ENCODE results near the gene CTTNBP2NL. TPM values are rescaled to one million over a fixed set of nuclear protein-coding genes. Genes with fewer than 3 reads are reported as not detected.
A peak's percentile ranks its signal among the peaks of the same experiment; 100 is the strongest.

CTTNBP2NL gene
- total RNA-seq, 4 donors from 2014 or later: 53.5 to 66.6 (median 59.6) TPM

DNA sequence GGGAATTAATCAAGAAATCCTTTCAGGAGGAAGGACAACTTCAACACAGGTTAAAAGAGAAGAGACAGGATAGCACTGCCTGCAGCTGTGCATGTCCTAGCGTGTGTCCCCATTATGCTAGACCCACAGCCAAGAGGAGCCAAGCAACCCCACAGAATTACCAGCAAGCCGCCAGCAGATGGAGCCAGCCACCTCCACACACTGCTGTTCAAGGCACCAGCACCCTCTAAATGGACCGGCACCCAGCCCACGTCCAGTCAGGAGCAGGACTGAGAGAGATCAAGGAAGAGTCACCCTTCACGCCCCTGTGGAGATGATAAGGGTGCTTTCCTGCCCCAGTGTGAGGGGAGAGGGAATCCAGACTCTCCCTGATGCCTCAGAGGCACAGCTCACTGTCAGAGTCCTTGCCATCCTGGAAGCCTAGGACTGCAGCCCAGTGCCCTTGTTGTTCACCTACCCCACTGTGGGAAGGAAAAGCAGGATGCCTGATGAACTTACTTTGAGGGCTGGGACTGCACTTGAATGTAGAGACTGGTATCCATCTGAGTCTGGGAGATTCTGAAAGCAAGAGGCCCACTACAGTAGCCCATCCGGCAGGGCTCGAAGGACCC lies 37.1 kb upstream of the CTTNBP2NL start:
- intact Hi-C loops (cut with DNase I; ENCODE audit: low total_unique reads): no loop called here
- WGBS, 2 donors: 34 to 37% methylated on average over 6 to 7 of the region's 7 CpGs
- H3K4me3 ChIP-seq (ENCODE audit: low read depth, poor library complexity, severe bottlenecking): no peak overlapping the region
- DNase-seq (ENCODE audit: low spot score in 2 of 2): peak; percentile 86 to 96
- no peak for TF ChIP-seq POLR2A (IDR thresholded peaks at IDR 0.05)
- TF ChIP-seq, protein P1, sequence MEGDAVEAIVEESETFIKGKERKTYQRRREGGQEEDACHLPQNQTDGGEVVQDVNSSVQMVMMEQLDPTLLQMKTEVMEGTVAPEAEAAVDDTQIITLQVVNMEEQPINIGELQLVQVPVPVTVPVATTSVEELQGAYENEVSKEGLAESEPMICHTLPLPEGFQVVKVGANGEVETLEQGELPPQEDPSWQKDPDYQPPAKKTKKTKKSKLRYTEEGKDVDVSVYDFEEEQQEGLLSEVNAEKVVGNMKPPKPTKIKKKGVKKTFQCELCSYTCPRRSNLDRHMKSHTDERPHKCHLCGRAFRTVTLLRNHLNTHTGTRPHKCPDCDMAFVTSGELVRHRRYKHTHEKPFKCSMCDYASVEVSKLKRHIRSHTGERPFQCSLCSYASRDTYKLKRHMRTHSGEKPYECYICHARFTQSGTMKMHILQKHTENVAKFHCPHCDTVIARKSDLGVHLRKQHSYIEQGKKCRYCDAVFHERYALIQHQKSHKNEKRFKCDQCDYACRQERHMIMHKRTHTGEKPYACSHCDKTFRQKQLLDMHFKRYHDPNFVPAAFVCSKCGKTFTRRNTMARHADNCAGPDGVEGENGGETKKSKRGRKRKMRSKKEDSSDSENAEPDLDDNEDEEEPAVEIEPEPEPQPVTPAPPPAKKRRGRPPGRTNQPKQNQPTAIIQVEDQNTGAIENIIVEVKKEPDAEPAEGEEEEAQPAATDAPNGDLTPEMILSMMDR (IDR thresholded peaks at IDR 0.05): peak in 1 of 3 donors; percentile 32

DNA sequence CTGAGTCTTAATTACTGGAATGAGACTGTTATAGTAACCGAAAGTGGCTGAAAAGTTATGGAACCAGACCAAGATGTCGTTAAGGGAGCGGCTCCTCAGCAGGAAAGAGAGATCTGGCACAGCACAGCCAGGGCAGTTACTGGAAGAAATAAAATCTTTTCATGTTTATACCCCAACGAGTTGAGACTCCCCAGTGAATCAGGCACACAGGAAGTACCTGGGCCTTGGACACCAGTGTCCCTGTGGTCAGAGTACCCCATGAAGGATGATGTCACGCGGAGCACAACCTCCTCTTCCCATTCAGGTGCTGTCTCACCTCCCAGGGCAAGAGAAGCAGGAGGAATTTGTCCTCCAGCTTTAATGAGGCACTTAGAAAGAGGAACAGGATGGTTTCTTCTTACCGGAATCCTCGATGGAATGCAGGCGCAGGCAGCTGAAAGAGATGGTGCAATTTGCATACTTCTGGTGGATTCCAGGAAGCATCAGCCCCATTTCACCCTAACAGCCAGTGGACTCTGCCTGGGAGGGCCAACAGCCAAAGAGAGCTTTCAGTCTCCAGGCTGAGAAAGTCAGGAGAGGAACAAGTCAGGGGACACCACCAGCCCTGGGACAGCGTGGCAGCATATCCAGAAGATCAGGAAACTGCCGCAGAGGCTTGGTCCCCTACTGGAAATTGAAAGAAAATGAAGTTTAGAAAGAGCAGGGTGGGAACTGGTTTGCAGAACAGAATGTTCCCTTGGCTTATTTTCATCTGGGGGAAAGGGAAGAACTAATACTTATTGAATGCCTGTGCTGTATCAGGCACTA lies 35.9 kb upstream of the CTTNBP2NL start:
- 15 to 26% methylated on average over 11 of the region's 11 CpGs for WGBS, 2 donors
- peak; percentile 80 to 95 for DNase-seq (ENCODE audit: low spot score in 2 of 2)
- no peak overlapping the region for H3K4me3 ChIP-seq (ENCODE audit: low read depth, poor library complexity, severe bottlenecking)

DNA sequence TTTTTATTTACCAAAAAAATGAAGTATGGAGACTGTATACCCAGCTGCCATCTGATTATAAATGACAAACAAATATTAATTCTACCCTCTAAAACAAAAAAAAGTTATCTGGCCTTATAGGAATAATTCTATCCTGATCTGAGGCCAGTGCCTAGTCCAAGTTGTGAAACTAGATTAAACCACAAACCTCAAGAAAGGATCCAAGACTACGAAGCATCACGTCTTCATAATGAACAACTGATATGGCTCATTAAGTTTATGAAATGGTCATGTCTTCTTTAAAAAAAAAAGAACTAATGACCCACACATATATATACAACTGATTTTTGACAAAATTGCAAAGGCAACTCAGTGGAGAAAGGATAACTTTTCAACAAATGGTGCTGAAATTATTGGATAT lies 32.4 kb upstream of the CTTNBP2NL start:
- intact Hi-C loops (cut with DNase I; ENCODE audit: low total_unique reads): no loop called here
- no peak for DNase-seq (ENCODE audit: low spot score in 2 of 2)
- no peak overlapping the region for H3K4me3 ChIP-seq (ENCODE audit: low read depth, poor library complexity, severe bottlenecking)
- WGBS, 2 donors: 67 to 77% methylated on average over 2 of the region's 2 CpGs
- no peak for TF ChIP-seq POLR2A (IDR thresholded peaks at IDR 0.05)
- TF ChIP-seq, protein P1 (IDR thresholded peaks at IDR 0.05): no peak

More for the DNA sequence above, 35.9 kb upstream of the CTTNBP2NL start:
- TF ChIP-seq, protein P1 (IDR thresholded peaks at IDR 0.05): no peak
- TF ChIP-seq POLR2A (IDR thresholded peaks at IDR 0.05): no peak
- intact Hi-C loops (cut with DNase I; ENCODE audit: low total_unique reads): no loop called here

DNA sequence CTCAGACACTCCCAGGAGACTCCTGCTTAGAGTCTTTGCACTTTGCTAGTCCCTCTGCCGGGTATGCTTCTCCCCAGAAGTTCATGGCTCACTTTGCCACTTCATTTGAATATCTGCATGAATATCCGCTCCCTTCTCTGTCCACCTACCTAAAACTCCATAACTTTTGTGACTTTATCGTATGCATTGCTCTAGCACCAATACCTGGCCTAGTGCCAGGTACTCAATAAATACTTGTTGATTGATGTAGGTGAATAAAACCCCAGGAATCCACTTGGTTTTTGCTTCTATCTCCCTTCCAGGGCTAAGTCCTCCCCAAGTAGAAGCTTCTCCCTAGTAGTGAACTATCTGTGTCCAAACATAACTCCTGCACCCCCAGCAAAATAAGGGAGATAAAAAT lies 27.8 kb upstream of the CTTNBP2NL start:
- intact Hi-C loops (cut with DNase I; ENCODE audit: low total_unique reads): no loop called here
- TF ChIP-seq POLR2A (IDR thresholded peaks at IDR 0.05): no peak
- TF ChIP-seq, protein P1 (IDR thresholded peaks at IDR 0.05): no peak
- WGBS, 2 donors: 75 to 81% methylated on average over 3 of the region's 3 CpGs
- no peak for DNase-seq (ENCODE audit: low spot score in 2 of 2)
- H3K4me3 ChIP-seq (ENCODE audit: low read depth, poor library complexity, severe bottlenecking): no peak overlapping the region

DNA sequence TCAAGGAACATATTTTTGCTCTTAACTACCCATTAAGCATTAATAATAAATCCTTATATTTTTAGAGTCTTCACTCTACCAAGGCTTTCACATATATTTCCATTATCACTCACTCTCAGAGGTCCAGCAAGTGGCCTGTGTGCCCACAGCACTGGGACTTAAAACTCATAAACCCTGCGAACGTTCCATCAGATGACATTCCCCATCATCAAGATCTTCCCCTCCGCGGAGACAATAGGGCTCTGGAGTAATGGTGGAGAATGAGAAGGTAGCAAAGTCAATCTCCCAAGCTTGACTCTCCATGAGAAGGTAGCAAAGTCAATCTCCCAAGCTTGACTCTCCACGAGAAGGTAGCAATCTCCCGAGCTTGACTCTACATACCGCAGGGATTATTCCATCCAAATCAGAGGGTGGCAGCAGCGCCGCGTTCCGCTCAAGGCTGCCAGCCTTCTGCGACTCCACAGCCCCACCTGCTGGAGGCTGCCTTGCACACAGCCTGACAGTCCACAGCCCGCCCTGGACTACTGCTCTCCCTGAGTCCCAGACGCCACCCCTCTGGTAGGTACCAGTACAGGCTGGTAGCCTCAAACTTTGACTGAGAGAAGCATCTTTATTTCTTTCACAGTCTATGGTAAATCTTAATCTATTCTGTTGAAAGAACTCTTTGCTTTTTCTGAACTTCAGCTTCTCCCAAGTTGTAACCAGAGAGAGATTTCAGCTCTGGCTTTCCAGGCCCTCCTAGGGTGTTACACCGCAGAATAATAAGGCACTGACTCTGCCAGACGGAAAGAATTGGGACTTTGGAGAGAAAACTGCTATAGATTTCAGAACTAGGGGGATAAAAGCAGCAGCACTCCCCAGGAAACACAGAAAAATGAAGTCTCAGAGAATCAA lies 26.4 kb upstream of the CTTNBP2NL start:
- TF ChIP-seq, protein P1 (IDR thresholded peaks at IDR 0.05): peak in 1 of 3 donors; percentile 84
- no peak for TF ChIP-seq POLR2A (IDR thresholded peaks at IDR 0.05)
- DNase-seq (ENCODE audit: low spot score in 2 of 2): peak; percentile 81 to 97
- no peak overlapping the region for H3K4me3 ChIP-seq (ENCODE audit: low read depth, poor library complexity, severe bottlenecking)
- 21% methylated on average over 16 of the region's 16 CpGs for WGBS, 2 donors
- intact Hi-C loops (cut with DNase I; ENCODE audit: low total_unique reads): no loop called here
